Measurements from ENCODE around the gene JAG2. TPM values are rescaled to one million over a fixed set of nuclear protein-coding genes. Genes with fewer than 3 reads are reported as not detected.

Gene JAG2
- total and polyA plus RNA-seq, 2 of the 13 experiments (the other 11 are each of a cell fraction or from before 2014, with no cell fraction given), result 0.04 to 0.16 TPM

DNA sequence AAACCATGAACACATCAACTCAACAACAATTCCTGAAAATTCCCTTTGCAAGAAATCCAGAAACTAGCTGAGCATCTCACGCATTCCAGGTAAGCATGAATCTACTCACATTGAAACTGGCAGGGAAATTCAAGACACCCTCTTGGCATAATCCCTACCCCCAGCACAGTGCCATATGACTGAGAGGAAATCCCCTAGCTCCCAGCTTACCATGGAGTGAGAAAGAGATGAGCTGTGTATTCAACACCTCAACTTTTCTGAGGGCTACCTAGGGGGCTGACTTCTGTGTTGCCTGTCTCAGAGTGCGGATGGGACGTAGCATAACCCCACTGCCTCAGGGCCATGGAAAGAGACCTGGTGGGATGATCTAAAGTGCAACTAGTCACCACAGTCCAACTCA is 65.7 kb downstream of the JAG2 start:
- WGBS (ENCODE audit: low lambda C conversion rate), result 27% methylated on average over 3 of the region's 3 CpGs
- no peaks in the 10 kb centered on the region for H3K36me3 ChIP-seq (replicated peaks in 1 of 2; ENCODE audit: control insufficient read depth in 1 of 2, insufficient read depth in 2 of 2, low read length in 2 of 2)
- CTCF ChIA-PET (ENCODE audit: low intra/inter-chr PET ratio, low total read pairs), result no interaction called here
- TF ChIP-seq CCDC6 (CRISPR knock-in tag; IDR thresholded peaks at IDR 0.05), result no peak
- no peak for TF ChIP-seq POLR2G (IDR thresholded peaks at IDR 0.05; ENCODE audit: low read depth, low read length)
- TF ChIP-seq, protein P1, sequence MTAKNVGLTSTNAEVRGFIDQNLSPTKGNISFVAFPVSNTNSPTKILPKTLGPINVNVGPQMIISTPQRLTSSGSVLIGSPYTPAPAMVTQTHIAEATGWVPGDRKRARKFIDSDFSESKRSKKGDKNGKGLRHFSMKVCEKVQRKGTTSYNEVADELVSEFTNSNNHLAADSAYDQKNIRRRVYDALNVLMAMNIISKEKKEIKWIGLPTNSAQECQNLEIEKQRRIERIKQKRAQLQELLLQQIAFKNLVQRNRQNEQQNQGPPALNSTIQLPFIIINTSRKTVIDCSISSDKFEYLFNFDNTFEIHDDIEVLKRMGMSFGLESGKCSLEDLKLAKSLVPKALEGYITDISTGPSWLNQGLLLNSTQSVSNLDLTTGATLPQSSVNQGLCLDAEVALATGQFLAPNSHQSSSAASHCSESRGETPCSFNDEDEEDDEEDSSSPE (CRISPR knock-in tag; IDR thresholded peaks at IDR 0.05), result no peak
- TF ChIP-seq, protein P2, sequence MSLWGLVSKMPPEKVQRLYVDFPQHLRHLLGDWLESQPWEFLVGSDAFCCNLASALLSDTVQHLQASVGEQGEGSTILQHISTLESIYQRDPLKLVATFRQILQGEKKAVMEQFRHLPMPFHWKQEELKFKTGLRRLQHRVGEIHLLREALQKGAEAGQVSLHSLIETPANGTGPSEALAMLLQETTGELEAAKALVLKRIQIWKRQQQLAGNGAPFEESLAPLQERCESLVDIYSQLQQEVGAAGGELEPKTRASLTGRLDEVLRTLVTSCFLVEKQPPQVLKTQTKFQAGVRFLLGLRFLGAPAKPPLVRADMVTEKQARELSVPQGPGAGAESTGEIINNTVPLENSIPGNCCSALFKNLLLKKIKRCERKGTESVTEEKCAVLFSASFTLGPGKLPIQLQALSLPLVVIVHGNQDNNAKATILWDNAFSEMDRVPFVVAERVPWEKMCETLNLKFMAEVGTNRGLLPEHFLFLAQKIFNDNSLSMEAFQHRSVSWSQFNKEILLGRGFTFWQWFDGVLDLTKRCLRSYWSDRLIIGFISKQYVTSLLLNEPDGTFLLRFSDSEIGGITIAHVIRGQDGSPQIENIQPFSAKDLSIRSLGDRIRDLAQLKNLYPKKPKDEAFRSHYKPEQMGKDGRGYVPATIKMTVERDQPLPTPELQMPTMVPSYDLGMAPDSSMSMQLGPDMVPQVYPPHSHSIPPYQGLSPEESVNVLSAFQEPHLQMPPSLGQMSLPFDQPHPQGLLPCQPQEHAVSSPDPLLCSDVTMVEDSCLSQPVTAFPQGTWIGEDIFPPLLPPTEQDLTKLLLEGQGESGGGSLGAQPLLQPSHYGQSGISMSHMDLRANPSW (CRISPR knock-in tag; IDR thresholded peaks at IDR 0.05; ENCODE audit: borderline replicate concordance), result no peak
- TF ChIP-seq ZNF773 (CRISPR knock-in tag; IDR thresholded peaks at IDR 0.05; ENCODE audit: borderline replicate concordance), result no peak
- TF ChIP-seq, protein P3, sequence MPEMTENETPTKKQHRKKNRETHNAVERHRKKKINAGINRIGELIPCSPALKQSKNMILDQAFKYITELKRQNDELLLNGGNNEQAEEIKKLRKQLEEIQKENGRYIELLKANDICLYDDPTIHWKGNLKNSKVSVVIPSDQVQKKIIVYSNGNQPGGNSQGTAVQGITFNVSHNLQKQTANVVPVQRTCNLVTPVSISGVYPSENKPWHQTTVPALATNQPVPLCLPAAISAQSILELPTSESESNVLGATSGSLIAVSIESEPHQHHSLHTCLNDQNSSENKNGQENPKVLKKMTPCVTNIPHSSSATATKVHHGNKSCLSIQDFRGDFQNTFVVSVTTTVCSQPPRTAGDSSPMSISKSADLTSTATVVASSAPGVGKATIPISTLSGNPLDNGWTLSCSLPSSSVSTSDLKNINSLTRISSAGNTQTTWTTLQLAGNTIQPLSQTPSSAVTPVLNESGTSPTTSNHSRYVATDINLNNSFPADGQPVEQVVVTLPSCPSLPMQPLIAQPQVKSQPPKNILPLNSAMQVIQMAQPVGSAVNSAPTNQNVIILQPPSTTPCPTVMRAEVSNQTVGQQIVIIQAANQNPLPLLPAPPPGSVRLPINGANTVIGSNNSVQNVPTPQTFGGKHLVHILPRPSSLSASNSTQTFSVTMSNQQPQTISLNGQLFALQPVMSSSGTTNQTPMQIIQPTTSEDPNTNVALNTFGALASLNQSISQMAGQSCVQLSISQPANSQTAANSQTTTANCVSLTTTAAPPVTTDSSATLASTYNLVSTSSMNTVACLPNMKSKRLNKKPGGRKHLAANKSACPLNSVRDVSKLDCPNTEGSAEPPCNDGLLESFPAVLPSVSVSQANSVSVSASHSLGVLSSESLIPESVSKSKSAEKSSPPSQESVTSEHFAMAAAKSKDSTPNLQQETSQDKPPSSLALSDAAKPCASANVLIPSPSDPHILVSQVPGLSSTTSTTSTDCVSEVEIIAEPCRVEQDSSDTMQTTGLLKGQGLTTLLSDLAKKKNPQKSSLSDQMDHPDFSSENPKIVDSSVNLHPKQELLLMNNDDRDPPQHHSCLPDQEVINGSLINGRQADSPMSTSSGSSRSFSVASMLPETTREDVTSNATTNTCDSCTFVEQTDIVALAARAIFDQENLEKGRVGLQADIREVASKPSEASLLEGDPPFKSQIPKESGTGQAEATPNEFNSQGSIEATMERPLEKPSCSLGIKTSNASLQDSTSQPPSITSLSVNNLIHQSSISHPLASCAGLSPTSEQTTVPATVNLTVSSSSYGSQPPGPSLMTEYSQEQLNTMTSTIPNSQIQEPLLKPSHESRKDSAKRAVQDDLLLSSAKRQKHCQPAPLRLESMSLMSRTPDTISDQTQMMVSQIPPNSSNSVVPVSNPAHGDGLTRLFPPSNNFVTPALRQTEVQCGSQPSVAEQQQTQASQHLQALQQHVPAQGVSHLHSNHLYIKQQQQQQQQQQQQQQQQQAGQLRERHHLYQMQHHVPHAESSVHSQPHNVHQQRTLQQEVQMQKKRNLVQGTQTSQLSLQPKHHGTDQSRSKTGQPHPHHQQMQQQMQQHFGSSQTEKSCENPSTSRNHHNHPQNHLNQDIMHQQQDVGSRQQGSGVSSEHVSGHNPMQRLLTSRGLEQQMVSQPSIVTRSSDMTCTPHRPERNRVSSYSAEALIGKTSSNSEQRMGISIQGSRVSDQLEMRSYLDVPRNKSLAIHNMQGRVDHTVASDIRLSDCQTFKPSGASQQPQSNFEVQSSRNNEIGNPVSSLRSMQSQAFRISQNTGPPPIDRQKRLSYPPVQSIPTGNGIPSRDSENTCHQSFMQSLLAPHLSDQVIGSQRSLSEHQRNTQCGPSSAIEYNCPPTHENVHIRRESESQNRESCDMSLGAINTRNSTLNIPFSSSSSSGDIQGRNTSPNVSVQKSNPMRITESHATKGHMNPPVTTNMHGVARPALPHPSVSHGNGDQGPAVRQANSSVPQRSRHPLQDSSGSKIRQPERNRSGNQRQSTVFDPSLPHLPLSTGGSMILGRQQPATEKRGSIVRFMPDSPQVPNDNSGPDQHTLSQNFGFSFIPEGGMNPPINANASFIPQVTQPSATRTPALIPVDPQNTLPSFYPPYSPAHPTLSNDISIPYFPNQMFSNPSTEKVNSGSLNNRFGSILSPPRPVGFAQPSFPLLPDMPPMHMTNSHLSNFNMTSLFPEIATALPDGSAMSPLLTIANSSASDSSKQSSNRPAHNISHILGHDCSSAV (CRISPR knock-in tag; IDR thresholded peaks at IDR 0.05; ENCODE audit: borderline replicate concordance), result no peak
- TF ChIP-seq, protein P4, sequence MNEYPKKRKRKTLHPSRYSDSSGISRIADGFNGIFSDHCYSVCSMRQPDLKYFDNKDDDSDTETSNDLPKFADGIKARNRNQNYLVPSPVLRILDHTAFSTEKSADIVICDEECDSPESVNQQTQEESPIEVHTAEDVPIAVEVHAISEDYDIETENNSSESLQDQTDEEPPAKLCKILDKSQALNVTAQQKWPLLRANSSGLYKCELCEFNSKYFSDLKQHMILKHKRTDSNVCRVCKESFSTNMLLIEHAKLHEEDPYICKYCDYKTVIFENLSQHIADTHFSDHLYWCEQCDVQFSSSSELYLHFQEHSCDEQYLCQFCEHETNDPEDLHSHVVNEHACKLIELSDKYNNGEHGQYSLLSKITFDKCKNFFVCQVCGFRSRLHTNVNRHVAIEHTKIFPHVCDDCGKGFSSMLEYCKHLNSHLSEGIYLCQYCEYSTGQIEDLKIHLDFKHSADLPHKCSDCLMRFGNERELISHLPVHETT (CRISPR knock-in tag; conservative IDR thresholded peaks at IDR 0.05), result no peak
- no peak for TF ChIP-seq ADNP (CRISPR knock-in tag; IDR thresholded peaks at IDR 0.05)
- TF ChIP-seq ZNF7 (CRISPR knock-in tag; IDR thresholded peaks at IDR 0.05), result no peak
- TF ChIP-seq RFX5 (IDR thresholded peaks at IDR 0.05; ENCODE audit: low read depth, low read length), result no peak
- TF ChIP-seq GATAD1 (CRISPR knock-in tag; IDR thresholded peaks at IDR 0.05), result no peak
- no peak for TF ChIP-seq ZNF816 (CRISPR knock-in tag; IDR thresholded peaks at IDR 0.05; ENCODE audit: borderline replicate concordance)

More for the DNA sequence above, 65.7 kb downstream of the JAG2 start:
- Histone ChIP-seq H4K20me1 (ENCODE audit: insufficient read depth, low read length) (no peaks in the 10 kb centered on the region), H3K9me3 (ENCODE audit: low read length) (peaks cover 3% of the 10 kb centered on the region; the same call in 1 of the 2 replicates), H3K27me3 (ENCODE audit: control insufficient read depth in 1 of 2, insufficient read depth in 2 of 2, low read length in 2 of 2) (peaks cover 8 to 33% of the 10 kb centered on the region in 2 experiments; a peak in 4 of 5 replicates), H3K4me3 (replicated peaks in 1 of 3; ENCODE audit: insufficient read depth in 1 of 3, low read depth in 2 of 3, low read length in 3 of 3) (no peak overlapping the region), H3K9ac (ENCODE audit: insufficient read depth, low read depth, low read length) (no peak overlapping the region), H3K4me1 (ENCODE audit: insufficient read depth, low read length) (no peaks in the 10 kb centered on the region), H2AFZ (ENCODE audit: low read length) (no peak overlapping the region), H3K4me2 (ENCODE audit: low read depth, low read length) (no peak overlapping the region), H3K79me2 (ENCODE audit: insufficient read depth, low read length) (no peaks in the 10 kb centered on the region), H3K27ac (ENCODE audit: extremely low read length, insufficient read depth, low read length) (no peak overlapping the region)
- intact Hi-C loops (cut with micrococcal nuclease; ENCODE audit: unreplicated experiment), result no loop called here
- ATAC-seq (no peak), DNase-seq (ENCODE audit: low spot score) (no peak), FAIRE-seq (no peak)
- BruUV-seq (replicated peaks), result no TSS peak
- POLR2A ChIA-PET, result no interaction called here
- in situ Hi-C loops (cut with HindIII; ENCODE audit: extremely low pct_ligation_motif_present, low pct_unique_long_range_greater_than_20kb), result no loop called here
